ENCODE measurements around the gene CLDN11.

Gene CLDN11

GRCh38 chr3:170473358-170473757, 54.7 kb downstream of the CLDN11 start:
- DNase-seq = no peak

GRCh38 chr3:170475092-170475685, 56.5 kb downstream of the CLDN11 start:
- no peak for DNase-seq

GRCh38 chr3:170476291-170476690, 57.6 kb downstream of the CLDN11 start:
- DNase-seq = no peak

- no peak for DNase-seq
Measured at GRCh38 chr3:170477395-170477794, 58.7 kb downstream of the CLDN11 start.

- no peak for DNase-seq
Measured at GRCh38 chr3:170480111-170480510, 61.4 kb downstream of the CLDN11 start.

- DNase-seq = no peak
Measured at GRCh38 chr3:170482199-170482598, 63.5 kb downstream of the CLDN11 start.

- DNase-seq = no peak
Measured at GRCh38 chr3:170483485-170484262, 65.0 kb downstream of the CLDN11 start.
